SKM-1 treated with dmso at 0.1 percent for 144 hours (cell line): ENCODE data around the gene ZNF462.
"Not testable (repeated sequence)": the region's sequence is repeated elsewhere in the genome, so short reads cannot be mapped to it uniquely, and the experiment has no call there.

Source experiments
- DNase-seq: peaks from one replicate; lab custom pipeline; 2025; ENCODE audit not compliant: unreplicated experiment; lab: John Stamatoyannopoulos, UW

Gene ZNF462

GRCh38 chr9:106886111-106887046 lies 23.4 kb downstream of the ZNF462 start:
- no peak for DNase-seq

DNA sequence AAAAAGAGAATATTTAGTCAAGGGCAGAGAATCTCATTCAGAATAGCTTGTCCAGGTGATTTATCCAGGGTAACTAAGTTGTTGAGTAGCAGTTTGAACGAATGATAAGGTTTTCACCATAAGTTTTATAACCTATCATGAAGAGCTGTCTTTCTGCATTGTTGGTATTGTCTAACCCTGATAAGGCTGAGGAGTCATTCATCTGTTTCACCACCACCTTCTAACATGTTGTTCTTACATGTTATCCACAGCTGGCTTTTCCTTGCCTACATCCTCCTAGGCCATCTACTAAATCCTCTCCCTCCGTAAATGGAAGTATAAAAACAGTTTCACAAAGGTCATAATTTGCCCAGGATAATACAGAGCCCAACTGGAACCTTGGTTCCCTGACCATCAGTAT lies 24.1 kb downstream of the ZNF462 start:
- no peak for DNase-seq

GRCh38 chr9:106889061-106889590 lies 26.2 kb downstream of the ZNF462 start:
- no peak for DNase-seq

- DNase-seq = no peak
Observed at GRCh38 chr9:106890608-106891007, 27.6 kb downstream of the ZNF462 start.

- no peak for DNase-seq
Observed at GRCh38 chr9:106891286-106891685, 28.3 kb downstream of the ZNF462 start.

GRCh38 chr9:106892632-106893031 lies 29.7 kb downstream of the ZNF462 start:
- DNase-seq = no peak

- no peak for DNase-seq
Observed at GRCh38 chr9:106893088-106893487, 30.1 kb downstream of the ZNF462 start.

DNA sequence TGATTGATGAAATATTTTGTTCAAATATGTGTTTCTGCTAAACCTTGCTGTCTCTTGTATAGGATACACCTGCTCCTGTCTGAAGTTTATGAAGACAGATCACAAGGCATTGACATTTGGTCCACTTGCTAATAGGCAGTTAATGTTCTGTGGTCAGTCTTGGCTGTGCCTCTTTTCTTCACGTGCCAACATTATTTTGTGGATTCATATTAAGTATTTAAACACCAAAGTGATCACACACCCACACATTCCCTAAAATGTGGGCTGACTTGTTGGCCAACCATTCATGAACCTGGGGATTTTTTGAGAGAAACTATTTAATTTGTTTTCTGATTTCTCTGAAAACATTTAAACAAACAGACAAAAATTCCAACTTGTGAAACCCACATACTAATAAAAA lies 33.7 kb downstream of the ZNF462 start:
- DNase-seq = no peak

GRCh38 chr9:106897236-106897635 lies 34.3 kb downstream of the ZNF462 start:
- no peak for DNase-seq

GRCh38 chr9:106897751-106898150 lies 34.8 kb downstream of the ZNF462 start:
- DNase-seq = no peak

GRCh38 chr9:106900523-106900922 lies 37.6 kb downstream of the ZNF462 start:
- DNase-seq = not testable (repeated sequence)

- DNase-seq = no peak
Observed at GRCh38 chr9:106906129-106906528, 43.2 kb downstream of the ZNF462 start.

GRCh38 chr9:106911951-106912350 lies 49.0 kb downstream of the ZNF462 start:
- DNase-seq = no peak

- no peak for DNase-seq
Observed at GRCh38 chr9:106913276-106913675, 50.3 kb downstream of the ZNF462 start.

DNA sequence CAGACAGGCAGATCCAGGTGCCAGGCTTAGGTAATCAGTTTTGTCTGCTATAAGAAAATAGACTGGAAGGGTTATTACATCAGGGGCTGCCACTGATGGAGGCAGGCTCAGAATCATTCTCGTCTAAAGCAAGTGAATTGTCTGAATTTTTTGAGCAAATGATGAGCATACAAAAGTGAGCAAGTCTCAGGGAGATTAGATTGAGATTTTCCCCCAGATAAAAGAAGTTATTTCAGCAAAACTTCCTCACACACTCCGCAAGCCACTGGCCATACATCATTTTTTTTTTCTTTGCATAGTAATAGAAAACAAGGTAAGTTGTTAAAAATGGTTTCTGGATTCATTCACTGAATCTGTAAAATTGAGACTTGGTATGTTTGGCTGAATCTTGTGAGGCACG lies 52.9 kb downstream of the ZNF462 start:
- DNase-seq = no peak

- DNase-seq = no peak
Observed at GRCh38 chr9:106916466-106917235, 53.7 kb downstream of the ZNF462 start.

DNA sequence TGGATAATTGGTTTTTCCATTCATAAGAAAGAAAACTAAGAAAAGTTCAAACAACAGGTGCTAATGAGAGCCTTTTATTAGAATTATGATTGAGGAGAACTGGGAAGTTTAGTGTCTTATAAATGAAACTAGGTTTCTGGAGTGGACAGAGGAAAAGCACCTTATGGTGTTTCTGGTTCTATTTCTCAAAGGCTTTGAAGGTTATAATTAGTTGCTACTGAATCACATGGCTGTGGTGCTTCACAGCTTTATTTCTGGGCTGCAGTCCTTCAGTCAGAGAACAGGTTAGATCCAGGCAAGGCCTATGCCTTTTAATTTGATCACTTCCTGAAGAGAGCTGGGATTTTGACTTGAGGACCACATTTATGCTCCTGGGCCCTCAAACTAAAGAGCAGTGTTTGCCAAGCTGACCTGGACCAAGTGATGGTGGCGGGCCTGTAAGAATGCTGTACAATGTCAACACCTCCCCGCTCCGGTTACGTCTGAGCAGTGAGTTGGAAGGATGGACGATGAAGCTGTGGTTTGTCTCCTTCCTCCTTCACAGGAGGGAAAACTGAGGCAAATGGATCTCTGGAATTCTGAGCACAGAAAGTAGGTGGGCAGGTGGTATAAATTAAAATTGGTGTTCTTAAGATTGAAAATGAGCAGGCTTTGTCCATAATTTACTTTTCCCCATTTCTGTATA lies 56.0 kb downstream of the ZNF462 start:
- DNase-seq = no peak

- no peak for DNase-seq
Observed at GRCh38 chr9:106920091-106920490, 57.1 kb downstream of the ZNF462 start.

DNA sequence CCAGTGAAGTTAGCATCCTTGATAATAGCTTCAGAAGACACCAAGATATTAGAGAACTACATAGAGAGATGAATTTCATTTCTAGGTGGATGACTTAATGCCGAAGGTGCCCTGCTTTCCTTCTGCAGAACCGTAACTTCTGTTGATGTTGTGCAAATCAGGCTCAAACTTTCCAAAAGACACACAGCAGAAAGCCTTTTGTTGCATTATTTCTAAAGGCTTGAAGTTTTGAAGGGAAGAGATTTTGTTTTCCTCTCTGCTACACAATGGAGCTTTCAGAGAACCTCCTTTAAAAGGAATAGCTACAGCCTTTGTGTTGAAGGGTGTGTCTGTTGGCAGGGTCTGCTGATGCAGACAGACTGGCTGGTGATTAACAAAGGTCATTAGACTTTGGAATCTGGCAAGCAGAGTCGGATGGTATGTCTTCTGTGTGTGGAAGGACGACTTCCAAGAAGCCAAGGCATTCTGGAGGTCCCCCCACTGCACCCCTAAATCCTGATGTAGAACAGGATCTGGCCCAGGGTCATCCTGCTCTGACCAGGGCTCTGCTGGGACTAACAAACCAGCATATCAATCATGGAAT lies 57.8 kb downstream of the ZNF462 start:
- no peak for DNase-seq

DNA sequence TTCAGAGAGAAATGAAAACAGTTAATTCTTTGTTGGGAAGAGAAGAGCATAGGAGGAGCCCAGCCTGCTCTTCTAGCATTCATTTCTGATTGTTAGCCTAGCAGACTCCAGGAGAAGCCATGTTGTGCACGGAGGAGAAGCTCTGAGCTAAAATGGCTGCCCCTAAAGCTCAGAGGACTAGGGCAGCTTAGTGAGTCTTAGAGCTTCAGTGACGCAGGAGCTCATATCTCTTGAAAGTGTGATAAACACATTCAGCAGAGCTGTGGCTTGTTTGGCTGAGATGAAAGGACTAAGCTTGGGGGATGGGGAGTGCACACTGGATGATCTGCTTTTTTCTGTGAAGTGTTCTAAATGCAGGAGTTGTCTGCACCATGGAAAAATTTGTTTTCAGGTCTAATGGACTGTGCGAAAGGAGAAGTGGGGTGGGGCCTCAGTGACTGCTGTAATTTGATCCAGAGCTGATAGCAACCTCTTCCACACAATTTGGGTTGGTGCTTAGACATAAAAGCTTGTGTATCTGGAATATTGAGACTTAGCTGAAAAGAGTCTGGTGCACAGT lies 58.5 kb downstream of the ZNF462 start:
- DNase-seq = no peak

GRCh38 chr9:106922026-106922425 lies 59.1 kb downstream of the ZNF462 start:
- no peak for DNase-seq
